Coronary artery (tissue), 2 donors: ENCODE measurements around the gene MICALL2.

Experiments used
- DNase-seq: peaks from one replicate; pipeline ENCODE4 v3.0.0-alpha.2; 2017; ENCODE audit warnings: low spot score
- H3K27ac ChIP-seq, 2 donors: fragments of 200-600 bp; sonication (generic); one replicate each; pipeline ENCODE4 v1.5.1; 2016 to 2019
- H3K4me3 ChIP-seq: fragments of 200-600 bp; sonication (generic); 2 replicates; pipeline ENCODE4 v1.5.1; 2016; ENCODE audit warnings: mild to moderate bottlenecking, moderate library complexity
- TF ChIP-seq, protein P1 (sequence below): fragments of 200-600 bp; sonication (generic); IDR thresholded peaks from one replicate; pipeline ENCODE4 v1.5.1; 2019; ENCODE audit warnings: antibody characterized with exemption

MICALL2 gene

GRCh38 chr7:1496531-1497292 is 37.4 kb upstream of the MICALL2 start:
- DNase-seq: no peak

GRCh38 chr7:1495564-1496242 is 36.4 kb upstream of the MICALL2 start:
- no peak for DNase-seq

More at GRCh38 chr7:1496531-1497292, 37.4 kb upstream of the MICALL2 start:
- H3K4me3 ChIP-seq: no peak overlapping the region
- H3K27ac ChIP-seq: no peak overlapping the region
- TF ChIP-seq, protein P1, sequence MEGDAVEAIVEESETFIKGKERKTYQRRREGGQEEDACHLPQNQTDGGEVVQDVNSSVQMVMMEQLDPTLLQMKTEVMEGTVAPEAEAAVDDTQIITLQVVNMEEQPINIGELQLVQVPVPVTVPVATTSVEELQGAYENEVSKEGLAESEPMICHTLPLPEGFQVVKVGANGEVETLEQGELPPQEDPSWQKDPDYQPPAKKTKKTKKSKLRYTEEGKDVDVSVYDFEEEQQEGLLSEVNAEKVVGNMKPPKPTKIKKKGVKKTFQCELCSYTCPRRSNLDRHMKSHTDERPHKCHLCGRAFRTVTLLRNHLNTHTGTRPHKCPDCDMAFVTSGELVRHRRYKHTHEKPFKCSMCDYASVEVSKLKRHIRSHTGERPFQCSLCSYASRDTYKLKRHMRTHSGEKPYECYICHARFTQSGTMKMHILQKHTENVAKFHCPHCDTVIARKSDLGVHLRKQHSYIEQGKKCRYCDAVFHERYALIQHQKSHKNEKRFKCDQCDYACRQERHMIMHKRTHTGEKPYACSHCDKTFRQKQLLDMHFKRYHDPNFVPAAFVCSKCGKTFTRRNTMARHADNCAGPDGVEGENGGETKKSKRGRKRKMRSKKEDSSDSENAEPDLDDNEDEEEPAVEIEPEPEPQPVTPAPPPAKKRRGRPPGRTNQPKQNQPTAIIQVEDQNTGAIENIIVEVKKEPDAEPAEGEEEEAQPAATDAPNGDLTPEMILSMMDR: no peak

GRCh38 chr7:1494866-1495563 is 35.7 kb upstream of the MICALL2 start:
- DNase-seq: no peak
- no peak overlapping the region for H3K27ac ChIP-seq
- H3K4me3 ChIP-seq: no peak overlapping the region
- TF ChIP-seq, protein P1: no peak

More at GRCh38 chr7:1495564-1496242, 36.4 kb upstream of the MICALL2 start:
- Histone ChIP-seq H3K27ac (no peak overlapping the region), H3K4me3 (no peak overlapping the region)
- TF ChIP-seq, protein P1: no peak

DNA sequence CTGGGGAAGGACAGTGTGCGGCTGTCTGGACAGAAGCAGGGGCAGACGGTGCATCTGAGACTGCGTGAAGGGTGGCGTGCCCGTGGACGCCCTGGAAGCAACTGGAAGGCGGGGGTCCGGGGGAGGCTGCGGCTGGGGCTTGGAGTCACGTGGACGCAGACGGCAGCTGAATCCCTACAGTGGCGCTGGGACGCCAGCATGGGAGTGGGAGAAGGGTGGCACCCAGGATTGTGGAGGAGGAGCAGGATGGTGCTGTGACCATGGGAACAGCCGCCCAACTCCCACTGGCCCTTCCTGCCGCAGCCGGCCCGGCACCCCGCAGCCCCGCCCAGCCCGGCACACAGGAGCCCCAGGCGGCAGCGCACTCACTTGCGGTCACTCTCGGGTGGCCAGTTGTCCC is 35.2 kb upstream of the MICALL2 start:
- Histone ChIP-seq H3K4me3 (no peak overlapping the region), H3K27ac (no peak overlapping the region)
- TF ChIP-seq, protein P1: no peak
- DNase-seq: no peak

DNA sequence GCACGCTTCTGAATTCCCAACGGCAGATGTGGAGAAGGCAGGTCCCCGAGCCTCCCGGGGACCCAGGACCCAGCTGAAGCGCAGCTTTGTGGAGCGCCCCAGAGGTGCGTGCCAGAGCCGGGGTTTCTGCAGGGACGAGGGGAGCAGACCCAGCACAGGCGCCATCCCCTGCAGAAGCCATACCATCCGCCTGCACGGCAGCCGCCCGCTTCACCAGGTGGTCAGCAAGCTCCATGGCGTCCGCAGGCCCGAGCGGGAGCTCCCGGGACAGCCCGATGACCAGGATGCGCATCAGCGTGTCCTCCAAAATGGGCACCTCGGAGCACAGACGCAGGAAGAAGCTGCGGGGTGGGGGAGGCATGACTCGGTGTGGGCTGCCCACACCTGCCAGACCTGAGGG is 34.3 kb upstream of the MICALL2 start:
- H3K4me3 ChIP-seq: no peak overlapping the region
- H3K27ac ChIP-seq: no peak overlapping the region
- no peak for DNase-seq
- TF ChIP-seq, protein P1: no peak

- TF ChIP-seq, protein P1: no peak
- Histone ChIP-seq H3K4me3 (no peak overlapping the region), H3K27ac (no peak overlapping the region)
- no peak for DNase-seq
These were observed 33.9 kb upstream of the MICALL2 start for GRCh38 chr7:1493129-1493528.
